ENCODE measurements around the gene LANCL2. TPM values are rescaled to one million over a fixed set of nuclear protein-coding genes. Genes with fewer than 3 reads are reported as not detected.

The LANCL2 gene
- total RNA-seq, 6 experiments from 2014 or later: 17.3 to 26.3 (median 21.4) TPM

DNA sequence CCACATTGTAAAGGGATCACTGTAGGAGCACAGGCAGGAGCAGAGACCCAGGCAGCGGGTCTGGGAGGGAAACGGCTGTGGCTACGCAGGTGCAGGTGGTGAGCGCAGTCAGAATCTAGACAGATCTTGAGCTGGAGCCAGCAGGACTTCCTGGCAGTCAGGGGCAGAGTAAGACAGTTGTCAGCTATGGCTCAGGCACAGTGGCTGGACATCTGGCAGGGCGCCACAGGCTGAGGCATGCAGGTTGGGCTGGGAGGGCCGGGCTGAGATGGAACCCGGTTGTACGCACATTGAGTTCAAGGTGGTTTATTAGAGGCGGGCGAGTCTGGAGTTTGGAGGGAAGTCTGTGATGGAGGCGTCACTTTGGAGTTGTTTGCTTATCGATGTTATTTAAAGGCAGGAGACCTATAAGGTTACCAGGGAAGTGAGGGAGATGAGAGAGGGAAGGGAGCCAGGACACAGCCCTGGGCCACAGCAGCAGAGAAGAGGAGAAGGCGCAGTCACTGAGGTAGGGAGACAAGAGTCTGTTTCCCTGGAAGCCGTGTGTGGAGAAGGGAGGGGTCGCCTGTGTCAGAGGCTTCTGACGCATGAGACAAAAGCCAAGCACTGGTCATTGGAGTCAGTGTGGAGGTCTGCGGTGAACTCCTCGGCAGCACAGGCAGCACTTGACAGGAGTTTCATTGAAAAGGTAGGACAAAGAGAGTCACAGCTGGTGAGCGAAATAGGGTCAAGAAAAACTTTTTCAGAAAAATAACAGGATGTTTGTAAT, 73.8 kb downstream of the LANCL2 start:
- Mint-ChIP-seq H3K9me3 (no peaks in the 10 kb centered on the region), H3K27me3 (ENCODE audit: insufficient read depth) (peaks cover 2% of the 10 kb centered on the region), H3K4me1 (ENCODE audit: low read depth) (peaks cover 44% of the 10 kb centered on the region), H3K4me3 (no peak overlapping the region), H3K27ac (peak overlapping the region; percentile 20; the same call in 1 of the 2 replicates), H3K36me3 (ENCODE audit: low read depth) (no peaks in the 10 kb centered on the region; the same call in 1 of the 2 replicates)
- no peak for DNase-seq
- TF ChIP-seq, protein P1, sequence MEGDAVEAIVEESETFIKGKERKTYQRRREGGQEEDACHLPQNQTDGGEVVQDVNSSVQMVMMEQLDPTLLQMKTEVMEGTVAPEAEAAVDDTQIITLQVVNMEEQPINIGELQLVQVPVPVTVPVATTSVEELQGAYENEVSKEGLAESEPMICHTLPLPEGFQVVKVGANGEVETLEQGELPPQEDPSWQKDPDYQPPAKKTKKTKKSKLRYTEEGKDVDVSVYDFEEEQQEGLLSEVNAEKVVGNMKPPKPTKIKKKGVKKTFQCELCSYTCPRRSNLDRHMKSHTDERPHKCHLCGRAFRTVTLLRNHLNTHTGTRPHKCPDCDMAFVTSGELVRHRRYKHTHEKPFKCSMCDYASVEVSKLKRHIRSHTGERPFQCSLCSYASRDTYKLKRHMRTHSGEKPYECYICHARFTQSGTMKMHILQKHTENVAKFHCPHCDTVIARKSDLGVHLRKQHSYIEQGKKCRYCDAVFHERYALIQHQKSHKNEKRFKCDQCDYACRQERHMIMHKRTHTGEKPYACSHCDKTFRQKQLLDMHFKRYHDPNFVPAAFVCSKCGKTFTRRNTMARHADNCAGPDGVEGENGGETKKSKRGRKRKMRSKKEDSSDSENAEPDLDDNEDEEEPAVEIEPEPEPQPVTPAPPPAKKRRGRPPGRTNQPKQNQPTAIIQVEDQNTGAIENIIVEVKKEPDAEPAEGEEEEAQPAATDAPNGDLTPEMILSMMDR (IDR thresholded peaks at IDR 0.05): no peak

DNA sequence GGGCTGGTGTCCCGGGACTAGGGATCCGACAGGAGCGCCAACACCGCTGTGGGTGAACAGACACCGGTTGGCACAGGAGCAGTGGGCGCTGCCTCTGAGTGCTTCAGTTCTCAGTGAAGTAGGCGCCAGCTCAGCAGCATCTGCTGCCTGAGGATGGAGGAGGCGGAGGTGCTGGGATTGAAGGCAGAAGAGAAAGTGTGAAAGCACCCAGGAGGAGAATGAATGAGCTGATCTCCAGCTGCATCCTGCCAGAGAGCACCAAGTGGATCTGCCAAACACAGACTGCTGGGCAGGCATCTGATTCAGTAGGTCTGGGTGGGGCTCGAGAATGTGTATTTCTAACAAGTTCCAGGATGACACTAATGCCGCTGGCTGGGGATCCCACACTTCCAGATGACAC, 74.5 kb downstream of the LANCL2 start:
- DNase-seq: peak; percentile 17
- peaks cover 44% of the 10 kb centered on the region for H3K4me1 Mint-ChIP-seq (ENCODE audit: low read depth)
- TF ChIP-seq, protein P1 (IDR thresholded peaks at IDR 0.05): no peak
- H3K9me3 Mint-ChIP-seq: no peaks in the 10 kb centered on the region
- H3K4me3 Mint-ChIP-seq: no peak overlapping the region
- no peaks in the 10 kb centered on the region; the same call in 1 of the 2 replicates for H3K36me3 Mint-ChIP-seq (ENCODE audit: low read depth)
- peak overlapping the region; percentile 20; the same call in 1 of the 2 replicates for H3K27ac Mint-ChIP-seq
- H3K27me3 Mint-ChIP-seq (ENCODE audit: insufficient read depth): peaks cover 2% of the 10 kb centered on the region

DNA sequence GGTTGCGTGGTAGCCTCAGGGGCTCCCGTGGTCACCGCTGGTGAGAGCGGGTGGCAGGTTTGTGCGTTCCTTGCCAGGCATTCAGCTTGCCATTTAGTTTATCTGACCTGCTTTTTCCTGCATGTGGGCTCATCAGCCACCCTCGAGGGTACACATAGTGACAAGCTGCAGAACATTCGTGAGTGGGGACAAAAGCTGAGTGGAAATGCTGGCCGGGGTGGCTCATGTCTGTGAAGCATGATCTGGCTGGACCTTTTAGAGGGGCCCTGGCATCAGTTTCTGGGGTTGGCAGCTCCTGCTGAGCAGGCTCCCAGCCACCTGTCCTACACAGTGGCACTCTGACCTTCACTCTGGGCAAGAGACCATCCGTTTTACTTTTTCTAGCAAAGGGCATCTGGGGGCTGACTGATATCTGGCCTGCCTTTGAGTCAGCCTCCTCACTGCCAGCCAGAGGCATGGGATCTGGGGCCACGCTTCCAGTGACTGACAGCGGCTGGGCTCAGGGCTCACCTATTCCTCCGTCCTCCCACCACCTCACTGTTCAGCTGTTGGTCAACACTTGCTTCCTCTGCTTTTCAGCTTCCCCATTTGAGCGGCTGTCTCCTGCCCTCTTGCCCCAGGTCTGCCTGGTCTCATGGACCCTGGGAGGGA, 75.0 kb downstream of the LANCL2 start:
- no peak for DNase-seq
- Mint-ChIP-seq H3K36me3 (ENCODE audit: low read depth) (no peaks in the 10 kb centered on the region), H3K4me1 (ENCODE audit: low read depth) (peaks cover 44% of the 10 kb centered on the region), H3K27me3 (ENCODE audit: insufficient read depth) (peaks cover 2% of the 10 kb centered on the region), H3K9me3 (no peaks in the 10 kb centered on the region), H3K4me3 (no peak overlapping the region), H3K27ac (no peak overlapping the region; the same call in 1 of the 2 replicates)
- TF ChIP-seq, protein P1 (IDR thresholded peaks at IDR 0.05): no peak

DNA sequence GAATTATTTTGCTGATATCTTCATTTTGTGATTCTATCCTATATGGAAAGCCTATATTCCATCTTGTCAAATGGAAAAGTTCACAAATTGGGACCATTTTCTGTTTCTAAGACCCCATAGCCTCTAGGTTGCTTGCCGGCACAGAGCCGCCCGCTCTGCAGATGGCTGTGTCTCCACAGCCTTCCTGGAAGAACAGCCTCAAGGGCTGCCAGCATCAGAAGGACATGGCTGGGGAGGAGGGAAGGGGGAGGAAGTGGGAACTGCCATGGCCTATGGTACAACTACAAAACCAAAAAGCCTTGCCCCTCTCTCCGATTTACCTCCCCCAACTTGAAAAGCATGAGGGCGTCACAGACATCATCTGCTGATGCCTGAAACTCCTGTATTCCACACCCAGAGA, 75.9 kb downstream of the LANCL2 start:
- H3K4me1 Mint-ChIP-seq (ENCODE audit: low read depth): peaks cover 44% of the 10 kb centered on the region
- DNase-seq: no peak
- no peak overlapping the region for H3K4me3 Mint-ChIP-seq
- H3K9me3 Mint-ChIP-seq: no peaks in the 10 kb centered on the region
- H3K36me3 Mint-ChIP-seq (ENCODE audit: low read depth): no peaks in the 10 kb centered on the region
- peaks cover 2% of the 10 kb centered on the region for H3K27me3 Mint-ChIP-seq (ENCODE audit: insufficient read depth)
- H3K27ac Mint-ChIP-seq: peak overlapping the region; percentile 86; the same call in 1 of the 2 replicates
- TF ChIP-seq, protein P1 (IDR thresholded peaks at IDR 0.05): no peak

DNA sequence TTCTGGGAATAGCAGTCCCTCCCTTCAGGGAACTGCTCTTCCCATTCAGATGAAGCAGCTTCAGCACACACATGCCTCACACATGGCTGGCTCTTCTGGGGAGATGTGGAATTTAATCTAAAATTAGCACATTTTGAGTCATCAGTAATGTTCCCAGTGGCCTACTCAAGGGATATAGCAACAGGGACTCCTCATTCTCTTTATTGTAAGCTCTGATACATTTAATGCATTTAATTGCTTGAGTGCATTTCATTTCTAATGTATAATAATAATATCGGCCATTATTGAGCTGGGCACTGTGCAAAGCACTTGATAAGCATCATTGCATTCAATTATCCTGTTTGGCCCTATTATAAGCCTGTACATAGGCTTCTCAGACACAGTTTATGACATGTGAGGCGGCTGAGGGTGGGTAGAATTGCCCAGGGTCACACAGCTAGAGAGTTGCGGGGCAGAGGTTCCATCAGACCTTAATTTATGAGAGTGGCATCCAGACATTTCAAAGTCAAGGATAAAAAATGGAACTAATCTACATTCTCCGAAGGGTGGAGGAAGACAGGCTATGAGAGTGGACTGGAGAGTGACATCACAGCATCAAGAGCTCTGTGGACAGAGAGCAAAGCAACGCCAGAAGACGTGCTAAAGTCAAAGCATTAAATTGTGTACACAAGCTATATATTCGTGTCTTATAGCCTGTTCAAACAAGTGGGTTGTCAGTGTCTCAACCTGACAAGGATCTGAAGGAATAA, 76.8 kb downstream of the LANCL2 start:
- peaks cover 2% of the 10 kb centered on the region for H3K27me3 Mint-ChIP-seq (ENCODE audit: insufficient read depth)
- no peak overlapping the region for H3K4me3 Mint-ChIP-seq
- H3K4me1 Mint-ChIP-seq (ENCODE audit: low read depth): peaks cover 54% of the 10 kb centered on the region
- no peaks in the 10 kb centered on the region for H3K36me3 Mint-ChIP-seq (ENCODE audit: low read depth)
- no peaks in the 10 kb centered on the region for H3K9me3 Mint-ChIP-seq
- peak; percentile 79 for DNase-seq
- TF ChIP-seq, protein P1 (IDR thresholded peaks at IDR 0.05): no peak
- peak overlapping the region; percentile 86 for H3K27ac Mint-ChIP-seq

All from HFFc6 (cell line).